Calu3 (cell line): ENCODE results near the gene PTPRN2. TPM values are rescaled to one million over a fixed set of nuclear protein-coding genes. Genes with fewer than 3 reads are reported as not detected.

ENCODE experiments used
- BruUV-seq: library from RNA; stranded (reverse); fragments of 400-500 nt; replicated peaks from 2 replicates; lab custom pipeline; 2021; lab: Mats Ljungman, UMichigan
- CTCF ChIA-PET: fragments of 300-600 bp; sonication (Branson Sonifier 250); formaldehyde crosslinking; loops from one replicate; lab custom pipeline; 2022; ENCODE audit warnings: antibody characterized with exemption; lab: Charles Lee
- DNase-seq: peaks from one replicate; pipeline ENCODE4 v3.0.0; 2022
- H3K27ac Mint-ChIP-seq: one replicate; pipeline ENCODE4 v1.8.0; 2022; ENCODE audit warnings: mixed read lengths; ENCODE audit not compliant: unreplicated experiment
- H3K27me3 Mint-ChIP-seq: one replicate; pipeline ENCODE4 v1.8.0; 2022; ENCODE audit warnings: mixed read lengths; ENCODE audit not compliant: unreplicated experiment
- H3K36me3 Mint-ChIP-seq: one replicate; pipeline ENCODE4 v1.8.0; 2022; ENCODE audit warnings: mild to moderate bottlenecking, moderate library complexity, mixed read lengths; ENCODE audit not compliant: insufficient read depth, unreplicated experiment
- H3K4me1 Mint-ChIP-seq: one replicate; pipeline ENCODE4 v1.8.0; 2022; ENCODE audit warnings: mild to moderate bottlenecking, low read depth, mixed read lengths; ENCODE audit not compliant: unreplicated experiment
- H3K4me3 Mint-ChIP-seq: one replicate; pipeline ENCODE4 v1.8.0; 2022; ENCODE audit warnings: mild to moderate bottlenecking, low read depth, moderate library complexity, mixed read lengths; ENCODE audit not compliant: unreplicated experiment
- H3K9me3 Mint-ChIP-seq: one replicate; pipeline ENCODE4 v1.8.0; 2022; ENCODE audit warnings: low read depth, mixed read lengths; ENCODE audit not compliant: unreplicated experiment
- CTCF ChIP-seq: fragments of 200-600 bp; IDR thresholded peaks from one replicate; pipeline ENCODE4 v1.8.0; 2022; ENCODE audit warnings: antibody characterized with exemption; ENCODE audit not compliant: unreplicated experiment
- intact Hi-C: fragments of 100-400 bp; cut with micrococcal nuclease; formaldehyde crosslinking; loops from one replicate; pipeline ENCODE4 v1.10.0; 2022; ENCODE audit not compliant: unreplicated experiment
- total RNA-seq: library from RNA; stranded (reverse); gene quantifications from 2 replicates; pipeline ENCODE4 v1.2.3, GENCODE V29; 2022

The PTPRN2 gene
- total RNA-seq, 1 experiment from 2014 or later = 2.0 TPM

DNA sequence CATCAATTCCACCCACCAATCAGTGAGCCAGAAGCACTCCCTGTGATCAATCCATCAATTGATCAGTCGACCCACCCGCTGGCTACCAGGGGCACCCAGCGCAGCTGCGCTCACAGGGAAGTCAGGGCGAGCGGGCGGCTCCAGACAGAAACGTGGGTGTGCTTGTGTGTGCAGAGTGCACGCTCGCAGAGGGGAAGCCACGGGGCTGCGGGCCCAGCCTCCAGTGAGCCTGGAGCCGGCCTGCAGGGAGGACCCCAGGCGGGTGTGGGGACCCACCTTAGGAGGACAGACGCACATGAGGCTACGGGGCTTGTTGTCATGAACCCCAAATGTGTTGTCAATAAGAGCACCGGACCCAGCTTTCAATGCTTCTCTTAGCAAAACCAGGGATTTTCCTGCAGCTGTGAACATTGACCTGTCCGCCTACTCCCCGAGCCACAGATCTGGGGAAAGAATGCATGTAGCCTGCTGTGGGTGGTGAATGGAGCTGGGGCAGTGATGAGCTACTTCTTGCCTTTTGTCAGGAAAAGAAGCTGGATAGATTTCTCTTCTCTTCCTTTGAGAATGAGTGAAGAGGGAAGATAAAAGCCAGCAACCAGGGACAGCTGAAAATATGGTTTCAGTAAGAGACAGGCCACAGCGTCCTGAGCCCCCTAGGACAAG, 753.0 kb downstream of the PTPRN2 start:
- intact Hi-C loops = no loop called here
- no peaks in the 10 kb centered on the region for H3K4me1 Mint-ChIP-seq

DNA sequence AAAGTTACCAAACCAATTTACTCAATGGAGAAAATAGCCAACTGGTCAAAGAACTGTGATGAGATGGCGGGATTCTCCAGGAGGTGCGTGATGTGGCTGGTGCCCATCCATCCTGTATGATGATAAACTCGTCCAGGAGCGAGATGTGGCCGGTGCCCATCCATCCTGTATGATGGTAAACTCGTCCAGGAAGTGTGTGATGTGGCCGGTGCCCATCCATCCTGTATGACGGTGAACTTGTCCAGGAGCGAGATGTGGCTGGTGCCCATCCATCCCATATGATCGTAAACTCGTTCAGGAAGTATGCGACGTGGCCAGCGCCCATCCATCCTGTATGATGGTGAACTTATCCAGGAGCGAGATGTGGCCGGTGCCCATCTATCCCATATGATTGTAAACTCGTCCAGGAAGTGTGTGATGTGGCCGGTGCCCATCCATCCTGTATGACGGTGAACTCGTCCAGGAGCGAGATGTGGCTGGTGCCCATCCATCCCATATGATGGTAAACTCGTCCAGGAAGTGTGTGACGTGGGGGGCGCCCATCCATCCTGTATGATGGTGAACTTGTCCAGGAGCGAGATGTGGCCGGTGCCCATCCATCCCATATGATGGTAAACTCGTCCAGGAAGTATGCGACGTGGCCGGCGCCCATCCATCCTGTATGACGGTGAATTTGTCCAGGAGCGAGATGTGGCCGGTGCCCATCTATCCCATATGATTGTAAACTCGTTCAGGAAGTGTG, 754.6 kb downstream of the PTPRN2 start:
- CTCF ChIA-PET = no interaction called here
- intact Hi-C loops = no loop called here
- Mint-ChIP-seq H3K27me3 (no peaks in the 10 kb centered on the region), H3K27ac (no peak overlapping the region), H3K9me3 (peaks cover 9% of the 10 kb centered on the region), H3K4me1 (no peaks in the 10 kb centered on the region), H3K4me3 (no peak overlapping the region), H3K36me3 (no peaks in the 10 kb centered on the region)
- no peak for DNase-seq
- BruUV-seq = no TSS peak
- no peak for TF ChIP-seq CTCF

More for the DNA sequence above, 753.0 kb downstream of the PTPRN2 start:
- no peak overlapping the region for H3K27ac Mint-ChIP-seq
- BruUV-seq = no TSS peak
- no peaks in the 10 kb centered on the region for H3K27me3 Mint-ChIP-seq
- no peak for TF ChIP-seq CTCF
- H3K36me3 Mint-ChIP-seq = no peaks in the 10 kb centered on the region
- H3K9me3 Mint-ChIP-seq = peaks cover 5% of the 10 kb centered on the region
- H3K4me3 Mint-ChIP-seq = no peak overlapping the region
- DNase-seq = no peak
- CTCF ChIA-PET = no interaction called here

- Mint-ChIP-seq H3K36me3 (no peaks in the 10 kb centered on the region), H3K4me1 (no peaks in the 10 kb centered on the region), H3K9me3 (peaks cover 10% of the 10 kb centered on the region), H3K4me3 (no peak overlapping the region), H3K27me3 (no peaks in the 10 kb centered on the region), H3K27ac (no peak overlapping the region)
- no peak for TF ChIP-seq CTCF
- no peak for DNase-seq
- intact Hi-C loops = no loop called here
- no TSS peak for BruUV-seq
- CTCF ChIA-PET = no interaction called here
Measured at GRCh38 chr7:157832421-157832820, 755.2 kb downstream of the PTPRN2 start.

DNA sequence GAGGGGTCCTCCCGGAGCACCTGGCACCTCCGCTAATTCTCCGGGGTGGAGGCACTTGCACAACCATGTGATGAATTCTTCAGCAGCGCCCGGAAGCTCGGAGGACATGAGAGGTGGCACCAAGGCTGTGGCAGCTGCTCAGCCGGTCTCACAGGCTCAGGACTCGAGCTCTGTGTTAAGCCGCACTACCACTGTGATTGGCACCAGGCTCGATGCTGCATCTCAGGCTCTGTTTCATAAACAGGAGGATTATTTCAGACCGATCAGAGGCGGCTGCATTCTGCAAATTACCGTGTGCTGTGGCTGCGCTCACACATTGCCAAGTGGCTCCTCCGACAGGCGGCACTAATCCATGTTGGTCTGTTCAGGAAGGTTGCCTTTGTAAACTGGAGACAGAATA, 755.6 kb downstream of the PTPRN2 start:
- H3K4me1 Mint-ChIP-seq = no peaks in the 10 kb centered on the region
- intact Hi-C loops = no loop called here
- H3K4me3 Mint-ChIP-seq = no peak overlapping the region
- TF ChIP-seq CTCF = no peak
- H3K9me3 Mint-ChIP-seq = peaks cover 10% of the 10 kb centered on the region
- CTCF ChIA-PET = no interaction called here
- no TSS peak for BruUV-seq
- DNase-seq = no peak
- H3K36me3 Mint-ChIP-seq = no peaks in the 10 kb centered on the region
- no peak overlapping the region for H3K27ac Mint-ChIP-seq
- no peaks in the 10 kb centered on the region for H3K27me3 Mint-ChIP-seq
